K562 (cell line): ENCODE measurements around the gene FAM180B. TPM values are rescaled to one million over a fixed set of nuclear protein-coding genes. Genes with fewer than 3 reads are reported as not detected.

Experiments
- E2F1 ChIP-seq: sonication (generic); formaldehyde crosslinking; IDR thresholded peaks from 2 replicates; pipeline ENCODE4 v1.8.1; 2023; ENCODE audit warnings: mild to moderate bottlenecking, missing genetic modification reagents, moderate library complexity
- ID3 ChIP-seq, 2 experiments: fragments of 250-450 bp in 1 of 2; fragments of 450-650 bp in 1 of 2; sonication (Bioruptor Pico) in 1 of 2; IDR thresholded peaks; 2 replicates each; pipeline versions ENCODE4 v1.6.1 to v1.8.0; 2016 to 2021; ENCODE audit warnings: mild to moderate bottlenecking in 2 of 2, moderate library complexity in 2 of 2, missing compliant biosample characterization in 1 of 2, missing genetic modification characterization in 1 of 2
- MCM5 ChIP-seq: fragments of 450-650 bp; IDR thresholded peaks from 2 replicates; pipeline ENCODE4 v1.6.1; 2016; ENCODE audit warnings: low read depth
- MCM7 ChIP-seq, 2 experiments: fragments of 450-650 bp; IDR thresholded peaks; 2 replicates each; pipeline ENCODE4 v1.6.1; 2016 to 2018
- MLLT1 ChIP-seq, 2 experiments: fragments of 450-650 bp; IDR thresholded peaks; 2 replicates each; pipeline ENCODE4 v1.6.1; 2016
- RBFOX2 ChIP-seq: fragments of 200-400 bp; formaldehyde crosslinking; IDR thresholded peaks from 2 replicates; pipeline ENCODE4 v1.6.1; 2017; ENCODE audit warnings: low read depth, mild to moderate bottlenecking, low read length, moderate library complexity
- RCOR1 ChIP-seq, 2 experiments: IDR thresholded peaks; 2 replicates each; pipeline ENCODE4 v1.6.1; 2012; ENCODE audit warnings: low read depth in 2 of 2, low read length in 2 of 2, borderline replicate concordance in 1 of 2, improper control_type of control experiment in 1 of 2
- RERE ChIP-seq: sonication (generic); formaldehyde crosslinking; IDR thresholded peaks from 2 replicates; pipeline ENCODE4 v1.8.0; 2023; ENCODE audit warnings: missing genetic modification reagents, mild to moderate bottlenecking, borderline replicate concordance
- SAFB ChIP-seq: fragments of 200-400 bp; formaldehyde crosslinking; IDR thresholded peaks from 2 replicates; pipeline ENCODE4 v1.6.1; 2017; ENCODE audit warnings: low read depth, low read length, borderline replicate concordance
- TRIM28 ChIP-seq: fragments of 450-650 bp; IDR thresholded peaks from 2 replicates; pipeline ENCODE4 v1.6.1; 2017
- TSHZ1 ChIP-seq: fragments of 250-450 bp; sonication (Bioruptor Pico); IDR thresholded peaks from 2 replicates; pipeline ENCODE4 v1.4.0; 2020; ENCODE audit warnings: mild to moderate bottlenecking, moderate library complexity
- ZNF384 ChIP-seq: IDR thresholded peaks from 2 replicates; pipeline ENCODE4 v1.6.1; 2012; ENCODE audit warnings: low read depth, low read length, improper control_type of control experiment
- ZNF561 ChIP-seq: fragments of 450-650 bp; formaldehyde crosslinking; conservative IDR thresholded peaks from 2 replicates; pipeline ENCODE4 v1.4.0; 2020; ENCODE audit warnings: mild to moderate bottlenecking, moderate library complexity
- ZNF696 ChIP-seq: fragments of 250-450 bp; sonication (Bioruptor Pico); conservative IDR thresholded peaks from 2 replicates; pipeline ENCODE4 v1.4.0; 2020; ENCODE audit warnings: mild to moderate bottlenecking, moderate library complexity
- ZNF79 ChIP-seq: fragments of 250-450 bp; sonication (Bioruptor Pico); IDR thresholded peaks from 2 replicates; pipeline ENCODE4 v1.4.0; 2020; ENCODE audit warnings: low read depth, mild to moderate bottlenecking, moderate library complexity
- polyA plus RNA-seq, 8 experiments: library from polyadenylated mRNA; depleted of rRNA in 4 of 8; stranded (reverse) in 5 of 8; unstranded in 3 of 8; fragments of >200 nt; fragmentation: Nextera tagmentation in 2 of 8; fragmentation: Illumina TruSeq in 1 of 8; extraction: Ambion mirVana in 2 of 8; extraction: Trizol in 1 of 8; gene quantifications; 2 replicates each; pipeline versions ENCODE4 v1.2.1 to v1.2.3, GENCODE V29; 2011 to 2014; ENCODE audit warnings: inconsistent platforms in 1 of 8, missing spikeins in 1 of 8
- total RNA-seq, 7 experiments: library from RNA; depleted of rRNA in 6 of 7; stranded (reverse); fragments of >200 nt in 6 of 7; fragmentation: Illumina TruSeq in 2 of 7; extraction: Trizol in 2 of 7; gene quantifications; 2 replicates each; pipeline versions ENCODE4 v1.2.1 to v1.2.3, GENCODE V29; 2011 to 2021; ENCODE audit warnings: low replicate concordance in 1 of 7

FAM180B gene
- total and polyA plus RNA-seq, 9 of the 15 experiments (the other 6 are each of a cell fraction or from before 2014, with no cell fraction given): 0.05 to 0.14 TPM; not detected in 7

GRCh38 chr11:47566149-47566698 is 20.3 kb upstream of the FAM180B start (continued):
- TF ChIP-seq MLLT1 (IDR thresholded peaks at IDR 0.05) (peak in 1 of 2 experiments; percentile 12; a peak in 1 of 4 replicates), ID3 (CRISPR knock-in tag; IDR thresholded peaks at IDR 0.05) (no peak), ID3 (tag; IDR thresholded peaks at IDR 0.05) (no peak), ZNF696 (CRISPR knock-in tag) (no peak), E2F1 (no peak), ZNF79 (CRISPR knock-in tag) (no peak), SAFB (no peak), MCM7 (IDR thresholded peaks at IDR 0.05) (no peak), RERE (CRISPR knock-in tag) (no peak), ZNF384 (no peak), MCM5 (no peak), RCOR1 (IDR thresholded peaks at IDR 0.05; ENCODE audit: borderline replicate concordance in 1 of 2, low read depth in 2 of 2, low read length in 2 of 2) (no peak), TRIM28 (peak; percentile 65; the same call in 1 of the 2 replicates), RBFOX2 (no peak), ZNF561 (CRISPR knock-in tag) (no peak), TSHZ1 (no peak)
